Skeletal muscle satellite cell (primary cell): Measurements from ENCODE around the gene BBIP1.

ENCODE experiments used
- H3K27me3 ChIP-seq: 2 replicates; pipeline ENCODE4 v1.7.0; 2013; ENCODE audit warnings: low read length; ENCODE audit not compliant: control insufficient read depth, insufficient read depth
- H3K36me3 ChIP-seq: 2 replicates; pipeline ENCODE4 v1.7.0; 2013; ENCODE audit warnings: mild to moderate bottlenecking, control low read depth, low read length; ENCODE audit not compliant: insufficient read depth
- H3K4me1 ChIP-seq: 2 replicates; pipeline ENCODE4 v1.7.0; 2013; ENCODE audit warnings: low read length; ENCODE audit not compliant: control insufficient read depth, insufficient read depth
- H3K4me2 ChIP-seq: 2 replicates; pipeline ENCODE4 v1.7.0; 2013; ENCODE audit warnings: mild to moderate bottlenecking, low read length
- H3K4me3 ChIP-seq: 2 replicates; pipeline ENCODE4 v1.7.0; 2013; ENCODE audit warnings: low read length
- H3K9ac ChIP-seq: 2 replicates; pipeline ENCODE4 v1.7.0; 2013; ENCODE audit warnings: mild to moderate bottlenecking, low read depth, low read length, moderate library complexity
- H3K9me3 ChIP-seq: replicated peaks from 2 replicates; pipeline ENCODE4 v1.7.0; 2013; ENCODE audit warnings: mild to moderate bottlenecking, control low read depth, low read length

The BBIP1 gene

DNA sequence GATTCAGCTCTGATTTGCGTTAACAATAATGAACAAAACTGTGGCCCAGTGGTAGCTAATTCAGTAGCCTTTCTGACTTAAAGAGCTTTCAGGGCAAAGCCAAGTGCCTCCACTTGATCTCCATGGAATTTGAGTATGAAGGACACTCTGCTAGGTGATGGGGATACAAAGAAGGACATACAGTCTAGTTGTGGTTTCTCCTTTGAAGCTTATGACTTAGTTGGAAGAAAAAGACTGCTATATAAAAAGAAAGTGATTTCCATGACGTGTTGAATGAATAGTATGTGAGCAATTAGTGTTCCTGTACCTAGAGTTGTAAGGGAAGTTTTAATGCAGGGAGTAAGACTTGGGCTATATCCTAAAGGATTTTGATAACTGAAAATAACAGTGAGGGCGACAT lies 39.0 kb downstream of the BBIP1 start:
- no peaks in the 10 kb centered on the region for H3K4me1 ChIP-seq
- no peak overlapping the region for H3K4me2 ChIP-seq
- no peaks in the 10 kb centered on the region for H3K9me3 ChIP-seq
- H3K36me3 ChIP-seq: peaks cover 36% of the 10 kb centered on the region
- no peak overlapping the region for H3K9ac ChIP-seq
- H3K27me3 ChIP-seq: no peaks in the 10 kb centered on the region
- no peak overlapping the region for H3K4me3 ChIP-seq

DNA sequence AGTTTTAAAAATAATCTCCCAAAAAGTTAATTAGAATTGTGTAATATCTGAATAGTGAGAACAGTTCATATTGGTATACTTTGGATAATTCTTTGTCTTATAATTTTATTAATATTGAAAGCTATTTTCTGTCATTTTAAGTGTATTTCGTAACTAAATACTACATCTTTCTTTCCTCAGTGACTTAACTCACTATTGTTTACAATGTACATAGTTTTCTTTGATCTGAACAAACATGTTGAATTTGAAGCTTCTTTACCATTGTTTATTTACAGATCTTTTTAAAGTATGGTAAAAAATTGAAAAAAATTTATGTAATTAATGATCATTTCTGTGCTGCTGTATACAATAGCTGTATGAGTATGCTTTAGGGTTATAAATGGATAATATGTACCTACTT lies 42.2 kb downstream of the BBIP1 start:
- no peak overlapping the region for H3K9ac ChIP-seq
- H3K27me3 ChIP-seq: no peaks in the 10 kb centered on the region
- H3K4me3 ChIP-seq: no peak overlapping the region
- H3K4me2 ChIP-seq: no peak overlapping the region
- H3K9me3 ChIP-seq: no peaks in the 10 kb centered on the region
- peaks cover 20% of the 10 kb centered on the region for H3K36me3 ChIP-seq
- H3K4me1 ChIP-seq: peaks cover 5% of the 10 kb centered on the region

DNA sequence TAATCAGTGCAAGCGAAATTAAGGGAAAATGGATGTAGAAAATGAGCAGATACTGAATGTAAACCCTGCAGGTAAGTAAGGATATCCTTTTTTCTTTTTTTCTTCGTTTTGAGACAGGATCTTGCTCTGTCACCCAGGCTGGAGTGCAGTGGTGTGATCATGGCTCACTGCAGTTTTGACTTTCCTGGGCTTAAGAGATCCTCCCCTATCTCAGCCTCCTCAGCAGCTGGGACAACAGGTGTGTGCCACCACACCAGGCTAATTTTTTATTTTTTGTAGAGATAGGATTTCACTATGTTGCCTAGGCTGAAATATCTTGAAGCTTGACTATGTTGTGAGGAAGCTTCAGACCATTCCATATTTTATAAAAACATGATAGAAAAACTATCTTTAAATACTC lies 43.0 kb downstream of the BBIP1 start:
- H3K9me3 ChIP-seq: no peaks in the 10 kb centered on the region
- no peak overlapping the region for H3K4me2 ChIP-seq
- no peaks in the 10 kb centered on the region for H3K27me3 ChIP-seq
- no peak overlapping the region for H3K9ac ChIP-seq
- peaks cover 10% of the 10 kb centered on the region for H3K4me1 ChIP-seq
- H3K36me3 ChIP-seq: peaks cover 15% of the 10 kb centered on the region
- H3K4me3 ChIP-seq: no peak overlapping the region

DNA sequence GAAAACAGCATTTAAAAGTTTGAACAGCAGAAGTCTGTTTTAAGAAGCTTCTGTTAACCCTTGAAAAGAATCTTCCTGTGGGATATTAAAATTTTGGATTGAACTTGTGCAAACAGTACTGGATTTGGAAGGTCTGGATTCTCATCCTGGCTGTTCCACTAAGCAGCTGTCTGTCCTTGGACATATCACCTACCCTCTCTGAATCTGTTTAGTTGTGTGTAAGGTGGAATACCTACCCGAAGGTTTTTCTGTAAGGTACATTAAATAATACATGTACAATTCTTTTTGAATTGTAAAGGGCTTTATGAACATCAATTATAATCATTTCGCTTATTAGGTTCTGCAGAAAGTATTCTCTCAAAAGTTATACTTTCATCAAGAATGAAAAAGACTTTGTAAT lies 45.0 kb downstream of the BBIP1 start:
- Histone ChIP-seq H3K27me3 (no peaks in the 10 kb centered on the region), H3K9ac (peak overlapping the region; percentile 93), H3K4me3 (peak overlapping the region; percentile 88), H3K4me1 (peaks cover 14% of the 10 kb centered on the region), H3K9me3 (no peaks in the 10 kb centered on the region), H3K4me2 (peak overlapping the region; percentile 94), H3K36me3 (peaks cover 13% of the 10 kb centered on the region)

DNA sequence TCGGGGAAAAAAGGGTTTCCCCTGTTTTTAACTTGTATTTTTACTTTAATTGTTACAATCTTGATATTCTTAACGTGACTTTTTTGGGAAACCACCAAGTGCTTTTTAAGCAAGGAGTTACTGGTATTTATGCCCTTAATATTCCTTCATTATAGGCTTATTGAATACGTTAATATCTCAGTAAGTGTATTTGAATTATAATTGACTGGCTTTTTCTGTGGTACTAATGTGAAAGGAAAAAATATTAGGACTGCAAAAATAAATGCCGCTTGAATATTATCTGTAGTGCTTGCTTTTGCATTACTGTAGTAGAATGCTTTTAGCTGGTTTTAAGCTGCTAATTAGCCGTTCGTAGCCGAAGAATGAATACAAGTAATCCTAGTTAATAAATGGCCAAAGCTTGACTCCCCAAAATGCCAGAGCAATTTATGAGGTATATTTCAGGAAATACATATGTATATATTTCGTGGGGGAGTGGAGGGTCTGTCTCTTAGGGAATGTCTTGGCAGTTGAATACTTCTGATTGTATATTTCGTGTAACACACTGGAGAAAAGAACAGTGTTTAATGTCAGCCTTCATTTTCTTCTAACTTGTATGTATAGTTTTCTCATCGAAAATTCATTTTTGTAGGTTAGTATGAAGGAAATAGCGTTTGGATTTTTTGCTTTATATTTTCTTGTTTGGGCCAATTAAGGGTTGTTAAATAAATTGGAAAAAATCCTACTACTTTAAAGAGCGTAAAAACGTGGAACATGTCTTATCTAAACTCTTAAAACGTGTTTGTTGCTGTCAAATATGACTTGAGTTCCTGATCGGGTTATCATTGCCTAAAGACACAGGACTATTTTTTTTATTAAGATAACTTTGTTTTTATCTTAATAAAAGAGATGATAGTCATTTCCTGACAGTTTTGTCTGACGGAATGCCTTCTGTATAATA lies 45.7 kb downstream of the BBIP1 start:
- Histone ChIP-seq H3K9ac (peak overlapping the region; percentile 93), H3K27me3 (no peaks in the 10 kb centered on the region), H3K9me3 (no peaks in the 10 kb centered on the region), H3K36me3 (peaks cover 7% of the 10 kb centered on the region), H3K4me3 (peak overlapping the region; percentile 88), H3K4me1 (peaks cover 15% of the 10 kb centered on the region), H3K4me2 (peak overlapping the region; percentile 94)

DNA sequence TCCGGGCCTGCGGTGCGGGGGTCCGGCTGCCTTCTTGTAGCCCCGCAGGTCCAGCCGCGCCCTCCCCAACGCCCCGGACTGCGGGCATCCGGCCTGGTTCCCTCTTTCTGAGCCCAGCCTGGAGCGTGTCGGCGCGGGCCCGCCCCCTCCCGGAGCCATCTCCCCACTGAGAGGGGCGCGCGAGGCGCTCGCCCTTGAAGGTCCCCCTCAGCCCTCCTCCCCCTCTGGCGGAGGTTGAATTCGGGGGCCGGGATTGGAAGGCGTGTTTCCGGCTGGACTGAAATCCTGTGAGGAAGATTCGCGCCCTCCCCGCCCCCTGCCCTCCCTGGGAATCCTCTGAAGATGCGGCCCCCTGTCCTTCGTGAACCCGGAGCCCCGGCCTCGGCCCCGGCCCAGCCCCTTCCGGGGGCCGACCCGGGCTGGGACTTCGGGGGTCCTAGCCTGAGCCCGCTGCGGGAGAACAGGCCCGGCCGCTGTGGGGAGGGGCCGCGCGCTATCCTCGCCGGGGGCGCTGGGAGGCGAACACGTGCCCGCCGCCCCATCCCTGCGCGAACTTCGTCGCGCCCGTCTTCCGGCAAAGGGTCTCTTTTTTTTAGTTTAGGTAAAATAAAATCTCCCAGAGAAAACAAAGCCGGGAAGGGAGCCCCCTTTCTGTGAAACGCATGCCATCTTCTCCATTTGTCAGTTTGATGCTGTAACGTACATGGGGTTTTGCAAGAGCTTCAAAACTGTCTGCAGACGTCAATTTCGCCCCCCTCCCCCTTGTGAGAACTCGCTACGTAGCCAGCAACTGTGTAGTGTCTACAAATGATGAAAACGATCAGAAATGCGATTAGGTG lies 46.6 kb downstream of the BBIP1 start:
- Histone ChIP-seq H3K4me1 (peaks cover 24% of the 10 kb centered on the region), H3K9me3 (no peaks in the 10 kb centered on the region), H3K4me2 (peak overlapping the region; percentile 94), H3K4me3 (peak overlapping the region; percentile 88), H3K36me3 (peaks cover 6% of the 10 kb centered on the region), H3K27me3 (no peaks in the 10 kb centered on the region), H3K9ac (peak overlapping the region; percentile 93)

DNA sequence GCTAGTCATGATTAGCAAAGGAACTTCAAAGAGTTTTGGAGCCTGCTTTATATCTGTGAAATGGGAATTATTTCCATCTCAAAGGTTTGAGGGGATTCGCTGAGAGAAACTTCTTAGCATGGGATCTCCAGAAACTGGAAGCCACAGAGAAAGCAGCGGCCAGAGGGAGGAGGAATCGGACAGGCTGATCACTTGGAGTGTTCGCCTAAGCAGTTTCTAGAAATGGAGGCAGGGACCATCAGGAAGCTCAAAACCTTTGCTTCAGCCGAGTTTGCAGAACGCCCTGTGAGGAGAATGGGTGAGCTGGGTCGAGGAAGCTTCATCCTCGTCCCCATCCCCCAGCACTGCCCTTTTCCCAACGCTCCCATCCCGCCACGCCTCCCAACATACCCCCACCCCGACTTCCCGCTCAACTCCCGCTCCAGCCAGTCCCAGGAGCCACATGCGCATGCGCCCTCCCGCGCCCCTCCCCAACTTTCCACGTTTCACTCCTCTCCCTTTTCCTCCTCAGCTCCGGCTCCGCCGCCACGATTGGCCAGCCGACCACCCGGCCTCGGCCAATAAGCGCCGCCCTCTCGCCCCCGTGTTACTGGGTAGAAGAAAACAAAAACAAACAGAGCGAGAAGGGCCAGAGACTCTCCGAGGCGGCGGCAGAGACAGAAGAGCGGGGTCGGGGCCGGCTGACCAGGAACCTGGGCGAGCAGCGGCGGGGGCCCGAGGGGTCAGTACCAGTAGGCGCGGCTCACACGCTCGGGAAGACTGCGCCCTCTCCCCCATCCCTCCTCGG lies 47.5 kb downstream of the BBIP1 start, which contains the start of gene PDCD4:
Gene PDCD4 (plus strand): TSS at position 631 of the 787 bp plus-strand sequence. CDS start 4,100 bp downstream, outside the sequence.
- Histone ChIP-seq H3K4me3 (peak within 1 kb of the TSS; percentile 88), H3K4me2 (peak within 1 kb of the TSS; percentile 94), H3K9ac (peak within 1 kb of the TSS; percentile 93), H3K4me1 (peaks cover 26% of the 10 kb centered on the region), H3K36me3 (peaks cover 6% of the 10 kb centered on the region), H3K9me3 (no peaks in the 10 kb centered on the region), H3K27me3 (no peaks in the 10 kb centered on the region)

DNA sequence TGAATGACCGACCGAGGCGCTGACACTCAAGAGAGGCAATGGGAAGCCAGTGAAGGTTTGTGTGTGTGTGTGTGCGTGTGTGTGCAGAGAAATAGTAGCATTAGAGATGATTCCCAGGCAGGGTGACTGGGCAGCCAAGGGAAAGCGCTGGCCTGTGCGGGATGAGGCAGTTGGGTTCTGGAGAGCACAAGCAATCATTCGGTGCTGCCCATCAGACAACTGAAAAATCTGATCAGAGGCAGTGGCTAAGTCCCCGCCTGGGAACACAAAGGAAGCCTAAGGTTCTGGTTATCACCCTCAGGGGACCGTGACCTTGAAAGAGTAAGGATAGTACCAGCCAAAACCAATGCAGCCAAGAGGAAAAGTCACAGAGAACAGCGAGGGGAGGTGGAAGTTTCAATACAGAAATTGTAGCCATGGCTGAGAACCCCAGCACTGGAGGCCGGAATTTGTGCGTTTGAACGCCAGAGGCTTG lies 48.1 kb downstream of the BBIP1 start:
- peak overlapping the region; percentile 88 for H3K4me3 ChIP-seq
- H3K27me3 ChIP-seq: no peaks in the 10 kb centered on the region
- H3K9ac ChIP-seq: peak overlapping the region; percentile 93
- peak overlapping the region; percentile 94 for H3K4me2 ChIP-seq
- H3K4me1 ChIP-seq: peaks cover 33% of the 10 kb centered on the region
- H3K9me3 ChIP-seq: no peaks in the 10 kb centered on the region
- H3K36me3 ChIP-seq: peaks cover under 1% of the 10 kb centered on the region

DNA sequence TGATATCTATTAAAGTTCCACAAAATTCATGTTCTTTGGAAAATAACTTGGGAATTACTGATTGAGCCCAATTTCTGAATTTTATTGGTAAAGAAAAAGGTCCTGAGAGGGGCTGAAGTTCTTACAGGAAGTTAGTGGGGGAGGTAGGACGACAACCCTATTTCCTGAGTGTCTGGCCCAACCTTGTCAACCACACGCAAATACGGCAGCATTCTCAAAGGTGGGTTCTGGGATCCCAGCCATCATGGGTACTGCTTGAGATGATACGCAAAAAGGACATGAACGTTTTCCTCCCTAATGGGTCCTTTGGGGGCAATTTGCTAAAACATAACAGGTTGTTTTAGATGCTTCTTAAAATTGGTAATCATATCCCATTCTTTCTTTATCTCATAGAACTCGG lies 50.0 kb downstream of the BBIP1 start:
- no peaks in the 10 kb centered on the region for H3K36me3 ChIP-seq
- no peak overlapping the region for H3K4me3 ChIP-seq
- H3K4me2 ChIP-seq: no peak overlapping the region
- no peaks in the 10 kb centered on the region for H3K9me3 ChIP-seq
- H3K9ac ChIP-seq: no peak overlapping the region
- peaks cover 45% of the 10 kb centered on the region for H3K4me1 ChIP-seq
- no peaks in the 10 kb centered on the region for H3K27me3 ChIP-seq

DNA sequence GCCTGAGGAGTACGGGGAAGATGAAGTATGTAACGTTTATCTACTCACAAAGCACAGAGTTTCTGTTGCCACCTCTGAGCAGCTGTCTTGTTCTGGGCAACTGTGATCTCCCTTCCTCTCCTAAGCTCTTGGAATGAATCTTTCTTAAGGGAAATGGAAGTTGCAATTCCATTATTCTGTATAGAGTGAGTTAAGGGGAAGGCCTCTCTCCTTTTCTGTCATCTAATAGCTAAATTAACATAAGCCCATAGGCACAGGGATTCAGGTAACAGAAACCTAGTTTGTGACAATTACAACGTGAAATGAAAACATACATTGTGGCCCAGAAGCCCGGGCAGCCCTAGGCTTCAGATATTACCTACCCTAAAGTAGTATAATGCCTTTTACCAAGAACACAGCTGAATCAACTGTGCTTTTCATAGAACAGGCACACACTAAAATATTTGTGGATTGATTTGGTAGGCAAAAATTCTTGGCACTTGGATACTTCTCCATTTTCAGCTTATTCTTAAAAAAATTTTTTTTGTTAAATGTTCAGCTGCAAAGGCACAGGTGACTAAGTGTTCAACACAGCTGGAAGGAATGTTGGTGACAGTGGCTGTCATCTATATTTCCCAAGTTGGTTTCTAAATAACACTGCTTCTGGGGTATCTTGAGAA lies 51.0 kb downstream of the BBIP1 start:
- H3K4me3 ChIP-seq: no peak overlapping the region
- H3K4me1 ChIP-seq: peaks cover 43% of the 10 kb centered on the region
- no peak overlapping the region for H3K4me2 ChIP-seq
- no peaks in the 10 kb centered on the region for H3K9me3 ChIP-seq
- H3K9ac ChIP-seq: no peak overlapping the region
- no peaks in the 10 kb centered on the region for H3K36me3 ChIP-seq
- H3K27me3 ChIP-seq: no peaks in the 10 kb centered on the region
